ENCODE data around the gene LRRC59.

The LRRC59 gene

GRCh38 chr17:50367401-50367800 is 29.9 kb downstream of the LRRC59 start:
- no peak for DNase-seq (ENCODE audit: low spot score)
- POLR2A ChIA-PET (ENCODE audit: low non-redundant PET): no interaction called here
- CTCF ChIA-PET: no interaction called here
- H3K27ac ChIP-seq: peak overlapping the region; percentile 4; the same call in 1 of the 2 replicates
- no peak for TF ChIP-seq CTCF (conservative IDR thresholded peaks at IDR 0.05; ENCODE audit: low read depth)

GRCh38 chr17:50365649-50366393 is 31.5 kb downstream of the LRRC59 start:
- H3K27ac ChIP-seq: peak overlapping the region; percentile 35
- CTCF ChIA-PET: interaction anchor here (1.1 to 2.1 kb wide), 2 partner anchors 31 to 114 kb away, joined by 5 to 10 read pairs; partner anchors contain the start of gene LRRC59
- POLR2A ChIA-PET (ENCODE audit: low non-redundant PET): interaction anchor here (0.6 kb wide), 1 partner anchor 158 kb away, joined by 5 read pairs; no protein-coding TSS in a partner anchor
- DNase-seq (ENCODE audit: low spot score): no peak
- no peak for TF ChIP-seq CTCF (conservative IDR thresholded peaks at IDR 0.05; ENCODE audit: low read depth)

GRCh38 chr17:50365165-50365564 is 32.2 kb downstream of the LRRC59 start:
- ChIA-PET POLR2A (ENCODE audit: low non-redundant PET) (no interaction called here), CTCF (interaction anchor here (0.6 to 2.1 kb wide), 3 partner anchors 32 to 340 kb away, joined by 3 to 10 read pairs (median 5); partner anchors contain the start of gene LRRC59)
- DNase-seq (ENCODE audit: low spot score): no peak
- H3K27ac ChIP-seq: peak overlapping the region; percentile 35
- no peak for TF ChIP-seq CTCF (conservative IDR thresholded peaks at IDR 0.05; ENCODE audit: low read depth)

- peak overlapping the region; percentile 35 for H3K27ac ChIP-seq
- ChIA-PET POLR2A (ENCODE audit: low non-redundant PET) (no interaction called here), CTCF (interaction anchor here (0.6 to 2.1 kb wide), 2 partner anchors 32 to 341 kb away, joined by 3 to 10 read pairs; partner anchors contain the start of gene LRRC59)
- DNase-seq (ENCODE audit: low spot score): no peak
- TF ChIP-seq CTCF (conservative IDR thresholded peaks at IDR 0.05; ENCODE audit: low read depth): no peak
Observed at GRCh38 chr17:50364715-50365114, 32.6 kb downstream of the LRRC59 start.

- H3K27ac ChIP-seq: peak overlapping the region; percentile 35
- CTCF ChIA-PET: no interaction called here
- TF ChIP-seq CTCF (conservative IDR thresholded peaks at IDR 0.05; ENCODE audit: low read depth): no peak
- no peak for DNase-seq (ENCODE audit: low spot score)
- POLR2A ChIA-PET (ENCODE audit: low non-redundant PET): no interaction called here
Observed at GRCh38 chr17:50364061-50364458, 33.3 kb downstream of the LRRC59 start.

GRCh38 chr17:50363217-50364060 is 33.9 kb downstream of the LRRC59 start:
- ChIA-PET CTCF (interaction anchor here (0.9 to 2.1 kb wide), 2 partner anchors 116 to 163 kb away, joined by 3 to 16 read pairs; no protein-coding TSS in a partner anchor), POLR2A (ENCODE audit: low non-redundant PET) (no interaction called here)
- H3K27ac ChIP-seq: peak overlapping the region; percentile 35
- no peak for DNase-seq (ENCODE audit: low spot score)
- TF ChIP-seq CTCF (conservative IDR thresholded peaks at IDR 0.05; ENCODE audit: low read depth): no peak

All from RWPE1 (cell line).